ENCODE data around the gene SLC8A1.
A peak's percentile ranks its signal among the peaks of the same experiment; 100 is the strongest.

Gene SLC8A1

DNA sequence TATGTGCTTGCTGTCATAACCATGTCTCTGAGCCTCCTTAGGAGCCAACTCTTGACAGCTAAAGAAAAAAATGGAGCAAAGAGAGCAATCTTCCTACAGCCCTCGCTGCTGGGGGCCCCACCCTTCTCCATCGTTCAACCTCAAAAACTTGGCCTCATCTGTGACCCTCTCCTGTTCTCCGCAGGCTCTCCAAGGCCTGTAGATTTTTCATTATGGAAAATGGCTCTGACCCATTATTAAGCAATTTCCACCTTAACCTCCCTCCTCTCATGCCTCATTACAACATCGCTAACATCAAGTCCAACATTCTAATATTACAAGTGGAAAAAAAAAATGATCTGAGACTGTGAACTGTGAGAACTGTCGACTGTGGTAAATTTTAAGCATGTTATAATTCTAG lies 98.7 kb downstream of the SLC8A1 start:
- no peak for DNase-seq (ENCODE audit: low read depth)

- DNase-seq (ENCODE audit: low read depth) = no peak
Measured at GRCh38 chr2:40352703-40353099, 99.2 kb downstream of the SLC8A1 start.

DNA sequence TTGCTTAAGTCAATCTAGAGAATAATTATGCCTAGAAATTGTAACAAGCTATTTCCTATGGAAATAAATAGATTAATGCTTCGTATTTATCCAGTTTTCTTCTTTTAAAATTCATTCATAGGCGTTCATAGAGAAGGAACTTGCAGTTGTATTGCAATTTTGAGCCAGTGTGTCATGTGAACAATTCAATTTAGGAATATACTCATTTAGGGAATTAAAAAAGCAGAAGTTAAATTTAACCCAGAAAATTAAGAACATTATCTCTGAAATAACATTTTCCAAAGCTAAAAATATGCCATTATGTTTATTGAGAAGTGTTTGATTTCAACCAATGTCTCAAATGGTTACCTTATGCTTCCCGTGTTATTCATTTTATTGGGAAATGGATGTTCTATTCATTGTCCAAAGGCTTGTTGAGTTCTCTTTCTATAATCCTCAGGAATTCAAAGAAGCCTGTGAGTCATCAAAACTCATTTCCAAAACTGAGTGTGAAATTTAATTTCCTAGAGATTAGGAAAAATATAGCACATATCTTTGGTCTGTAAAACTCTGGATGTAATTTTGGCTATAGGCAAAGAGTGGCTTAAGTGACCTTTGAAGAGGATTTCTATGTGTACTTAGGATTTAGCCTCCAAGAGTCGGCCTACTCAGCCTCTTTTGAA lies 99.7 kb downstream of the SLC8A1 start:
- peak; percentile 56 for DNase-seq (ENCODE audit: low read depth)

DNA sequence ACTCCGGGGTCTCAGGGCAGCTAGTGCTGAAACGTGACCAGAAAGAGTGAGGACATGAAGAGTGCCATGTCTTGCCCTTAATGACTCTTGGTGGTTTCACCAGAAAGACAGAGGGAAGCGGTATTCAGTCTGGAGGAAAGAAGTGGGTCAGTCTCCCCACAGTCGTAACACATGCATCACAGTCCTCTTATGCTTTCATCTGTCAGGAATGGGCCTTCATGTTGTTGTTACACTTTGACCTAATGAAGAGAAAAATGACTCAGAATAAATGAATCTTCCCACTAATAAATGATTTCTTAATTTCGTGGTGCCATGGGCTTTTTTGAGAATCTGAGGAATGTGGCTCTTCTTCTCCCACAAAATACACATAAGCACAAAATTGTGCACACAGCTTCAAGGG lies 103.2 kb downstream of the SLC8A1 start:
- peak; percentile 65 for DNase-seq (ENCODE audit: low read depth)

GRCh38 chr2:40348038-40348437 lies 103.9 kb downstream of the SLC8A1 start:
- DNase-seq (ENCODE audit: low read depth) = no peak

GRCh38 chr2:40346535-40347354 lies 105.1 kb downstream of the SLC8A1 start:
- no peak for DNase-seq (ENCODE audit: low read depth)

GRCh38 chr2:40344364-40344763 lies 107.5 kb downstream of the SLC8A1 start:
- DNase-seq (ENCODE audit: low read depth) = no peak

- DNase-seq (ENCODE audit: low read depth) = peak; percentile 72
Measured at GRCh38 chr2:40343902-40344301, 108.0 kb downstream of the SLC8A1 start.

- peak; percentile 40 for DNase-seq (ENCODE audit: low read depth)
Measured at GRCh38 chr2:40341198-40341597, 110.7 kb downstream of the SLC8A1 start.

DNA sequence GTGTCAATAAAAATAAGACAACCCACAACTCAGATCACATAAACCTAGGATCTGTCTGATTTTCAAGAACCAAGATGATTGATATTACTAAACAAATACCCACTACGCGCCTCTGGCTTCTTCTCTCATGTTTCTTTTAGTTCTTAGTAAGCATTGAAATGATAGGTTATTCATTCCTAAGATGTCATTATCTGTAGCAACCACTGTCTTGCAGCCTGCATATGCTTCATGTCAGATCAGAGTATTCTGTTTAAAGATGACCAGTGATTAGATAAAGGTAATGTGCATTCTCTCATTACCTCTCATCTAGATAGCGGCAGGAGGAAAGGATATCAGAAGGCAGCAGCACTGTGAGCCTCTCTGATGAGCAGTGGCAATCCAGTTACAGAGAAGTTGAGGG lies 112.9 kb downstream of the SLC8A1 start:
- DNase-seq (ENCODE audit: low read depth) = no peak

DNA sequence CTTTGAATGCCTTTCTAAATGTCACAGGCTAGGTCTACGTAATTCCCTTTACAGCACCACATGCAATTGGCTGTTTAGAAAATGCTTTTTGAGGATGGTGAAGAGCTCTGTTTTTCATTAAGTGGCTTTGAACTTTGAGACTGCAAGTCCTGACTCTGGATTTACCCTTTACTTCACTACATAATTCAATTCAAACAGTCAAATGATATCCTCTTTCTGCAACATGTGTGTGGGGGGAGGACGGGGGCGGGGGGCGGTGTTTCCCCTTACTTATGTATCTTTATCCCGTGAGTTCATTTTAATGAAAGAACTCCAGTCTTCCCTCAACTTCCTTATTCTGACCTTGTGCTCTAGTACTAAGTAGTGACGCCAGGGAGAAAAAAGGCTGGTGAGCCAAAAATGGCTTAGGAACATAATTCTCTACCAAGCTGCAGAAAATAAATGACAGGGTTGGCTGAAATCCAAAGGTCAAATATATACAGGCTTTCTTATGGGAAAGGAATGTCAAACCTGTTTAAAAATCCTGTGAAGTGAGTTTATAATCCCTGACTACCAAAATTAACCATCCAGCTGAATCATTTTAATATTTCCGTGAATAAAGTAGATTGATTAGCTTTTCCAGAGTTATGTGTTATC lies 119.6 kb downstream of the SLC8A1 start:
- DNase-seq (ENCODE audit: low read depth) = peak; percentile 42

DNA sequence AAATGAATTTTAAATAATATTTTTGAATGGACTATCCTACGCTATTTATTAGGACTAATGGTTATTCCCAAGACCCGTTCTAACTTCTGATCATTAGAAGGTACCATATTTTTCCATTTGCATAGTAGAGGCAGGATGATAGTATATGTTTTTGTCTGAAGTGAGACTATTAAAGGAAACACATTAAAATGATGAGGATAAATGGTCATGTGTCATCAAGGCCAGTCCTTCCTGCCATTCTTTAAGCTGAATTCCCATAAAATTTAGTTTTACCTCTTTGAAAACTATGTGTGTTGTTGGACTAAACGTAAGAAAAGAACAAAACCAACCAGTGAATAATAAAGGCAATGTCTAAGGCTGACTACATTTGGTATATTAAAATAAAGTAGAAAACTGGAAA lies 121.8 kb downstream of the SLC8A1 start:
- DNase-seq (ENCODE audit: low read depth) = no peak

DNA sequence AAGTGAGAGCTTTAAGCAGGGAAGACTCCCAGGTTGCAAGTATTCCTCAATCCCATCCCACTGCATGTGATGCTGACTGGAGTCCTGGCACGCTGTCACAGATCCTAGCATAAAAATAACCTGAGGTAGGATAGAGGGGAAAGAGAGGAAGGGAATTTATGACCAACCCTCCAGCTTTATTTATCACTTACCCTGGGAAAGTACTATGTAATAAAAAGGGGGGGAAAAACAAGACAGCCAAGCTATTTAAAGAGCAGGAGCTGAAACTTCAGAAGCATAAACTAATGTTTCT lies 122.2 kb downstream of the SLC8A1 start:
- no peak for DNase-seq (ENCODE audit: low read depth)

DNA sequence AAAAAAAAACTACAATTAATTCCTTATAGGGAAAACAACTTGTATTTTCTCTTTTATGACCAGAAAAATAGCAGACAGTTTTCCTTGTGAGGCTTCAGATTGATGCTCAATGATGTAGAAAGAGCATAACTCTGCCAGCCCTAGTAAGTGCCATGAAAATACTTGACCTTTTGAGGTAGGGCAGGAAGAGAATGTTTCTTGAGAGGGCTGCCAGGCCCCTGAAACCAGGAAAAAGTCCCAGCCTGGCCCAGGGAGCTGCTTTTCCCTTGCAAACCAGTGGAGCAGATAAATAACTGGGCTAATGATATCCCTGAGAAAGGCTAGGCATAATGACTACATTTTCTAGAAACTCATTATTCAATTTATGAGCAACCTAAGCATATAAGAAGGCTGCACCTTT lies 126.8 kb downstream of the SLC8A1 start:
- DNase-seq (ENCODE audit: low read depth) = no peak

DNA sequence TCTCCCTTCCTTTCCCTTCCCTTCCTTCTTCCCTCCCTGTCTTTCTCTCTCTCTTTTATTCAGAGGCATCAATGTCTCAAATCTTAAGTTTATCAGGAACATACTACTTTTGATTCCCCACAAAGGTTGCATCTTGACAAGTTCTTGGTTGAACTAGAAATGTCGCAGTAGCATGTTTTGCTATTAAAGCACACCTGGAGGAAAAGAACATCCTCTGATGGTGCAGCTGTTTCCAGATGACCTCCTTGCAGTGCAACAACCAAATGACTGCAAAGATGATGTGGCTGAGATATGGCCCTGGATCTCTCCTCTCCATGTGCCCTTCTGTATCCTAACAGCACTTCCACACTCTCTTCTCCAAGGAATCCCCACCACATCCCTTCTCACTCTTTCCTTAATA lies 127.2 kb downstream of the SLC8A1 start:
- DNase-seq (ENCODE audit: low read depth) = no peak

DNA sequence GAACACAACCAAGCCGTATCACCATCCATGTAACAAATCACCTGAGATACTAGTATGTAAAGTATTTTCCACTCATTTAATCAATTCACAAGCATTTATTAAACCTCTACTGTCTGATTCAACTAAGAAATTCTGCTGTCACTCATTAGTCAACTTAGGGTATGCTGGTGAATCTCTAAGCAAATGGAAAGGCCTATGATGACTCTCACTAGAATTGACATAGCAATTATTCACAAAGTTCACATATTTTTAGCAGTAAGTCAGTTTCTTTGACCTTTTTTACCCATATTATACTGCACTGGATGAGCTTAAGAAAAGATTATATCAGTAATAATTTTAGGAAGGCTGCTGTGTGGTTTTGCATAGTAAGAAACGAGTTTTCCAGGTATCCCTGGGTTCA lies 130.1 kb downstream of the SLC8A1 start:
- peak; percentile 39 for DNase-seq (ENCODE audit: low read depth)

GRCh38 chr2:40321016-40321623 lies 130.8 kb downstream of the SLC8A1 start:
- DNase-seq (ENCODE audit: low read depth) = no peak

- DNase-seq (ENCODE audit: low read depth) = no peak
Measured at GRCh38 chr2:40318921-40319320, 133.0 kb downstream of the SLC8A1 start.

GRCh38 chr2:40317761-40318160 lies 134.1 kb downstream of the SLC8A1 start:
- DNase-seq (ENCODE audit: low read depth) = no peak

- peak; percentile 54 for DNase-seq (ENCODE audit: low read depth)
Measured at GRCh38 chr2:40317046-40317445, 134.8 kb downstream of the SLC8A1 start.

DNA sequence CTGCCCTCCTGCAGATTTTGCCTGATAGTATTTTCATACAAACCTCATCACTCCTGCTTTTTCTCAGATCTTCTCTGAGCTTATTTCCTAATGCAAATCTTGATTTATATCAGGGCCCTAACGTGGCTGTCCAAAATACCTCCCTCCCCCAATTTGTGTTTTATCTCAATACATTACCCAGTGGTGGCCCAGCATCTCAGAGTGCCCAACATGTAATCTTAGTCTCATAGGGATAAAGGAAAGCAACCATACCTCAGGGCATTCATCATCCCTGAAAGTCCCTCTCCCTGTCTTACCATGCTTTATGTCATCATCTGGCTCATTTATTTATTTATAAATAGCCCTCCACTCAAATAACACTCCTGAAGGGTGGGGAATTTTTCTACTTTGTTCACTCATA lies 135.3 kb downstream of the SLC8A1 start:
- DNase-seq (ENCODE audit: low read depth) = no peak

DNA sequence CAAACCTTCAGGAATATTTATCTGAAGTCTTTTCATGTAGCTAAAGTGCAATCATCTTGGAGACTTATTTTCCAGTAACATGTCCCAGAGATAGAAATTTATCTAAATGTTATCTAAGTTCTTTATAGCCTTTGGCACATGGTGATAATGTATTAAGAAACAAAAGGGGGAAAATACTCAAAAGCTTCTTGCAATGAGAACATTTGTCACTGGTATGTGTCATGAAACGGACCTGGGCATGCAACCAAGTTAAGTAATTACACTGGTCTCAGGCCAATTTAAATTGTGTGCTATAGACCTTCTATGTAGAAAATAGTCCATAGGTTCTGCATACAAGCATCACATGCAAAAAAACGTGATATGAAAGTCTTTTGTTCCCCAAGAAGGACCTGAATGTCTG lies 136.2 kb downstream of the SLC8A1 start:
- peak; percentile 45 for DNase-seq (ENCODE audit: low read depth)

- DNase-seq (ENCODE audit: low read depth) = no peak
Measured at GRCh38 chr2:40311026-40311425, 140.9 kb downstream of the SLC8A1 start.

All from ELR (cell line).